KMS-11 (cell line): ENCODE measurements around the gene ZNF469.

Source experiments
- H2AFZ ChIP-seq: fragments of 200-600 bp; sonication (generic); 2 replicates; pipeline ENCODE4 v1.6.1; 2016; ENCODE audit warnings: antibody characterized with exemption, mixed run types, low read depth
- H3K27ac ChIP-seq: fragments of 200-600 bp; sonication (generic); 2 replicates; pipeline ENCODE4 v1.6.1; 2016; ENCODE audit warnings: mild to moderate bottlenecking, mixed run types
- H3K27me3 ChIP-seq: fragments of 200-600 bp; sonication (generic); 2 replicates; pipeline ENCODE4 v1.6.1; 2017; ENCODE audit warnings: mild to moderate bottlenecking, low read depth, mixed run types, moderate library complexity; ENCODE audit not compliant: insufficient read depth
- H3K36me3 ChIP-seq: fragments of 200-600 bp; sonication (generic); 2 replicates; pipeline ENCODE4 v1.6.1; 2017; ENCODE audit warnings: mild to moderate bottlenecking, mixed run types; ENCODE audit not compliant: insufficient read depth
- H3K4me1 ChIP-seq: fragments of 200-600 bp; sonication (generic); 2 replicates; pipeline ENCODE4 v1.6.1; 2016; ENCODE audit warnings: mild to moderate bottlenecking, low read depth, mixed run types; ENCODE audit not compliant: poor library complexity, severe bottlenecking
- H3K4me2 ChIP-seq: fragments of 200-600 bp; sonication (generic); 2 replicates; pipeline ENCODE4 v1.7.0; 2016; ENCODE audit warnings: mild to moderate bottlenecking, mixed run types
- H3K4me3 ChIP-seq: fragments of 200-600 bp; sonication (generic); IDR thresholded peaks from 2 replicates; pipeline ENCODE4 v1.6.1; 2017; ENCODE audit warnings: low read depth, low read length, mixed read lengths; ENCODE audit not compliant: insufficient read depth
- H3K79me2 ChIP-seq: fragments of 200-600 bp; sonication (generic); 2 replicates; pipeline ENCODE4 v1.6.1; 2016; ENCODE audit warnings: low read depth, mixed run types; ENCODE audit not compliant: insufficient read depth
- H3K9ac ChIP-seq: fragments of 200-600 bp; sonication (generic); 2 replicates; pipeline ENCODE4 v1.6.1; 2016; ENCODE audit warnings: mild to moderate bottlenecking, mixed run types
- H4K20me1 ChIP-seq: fragments of 200-600 bp; sonication (generic); 2 replicates; pipeline ENCODE4 v1.6.1; 2016; ENCODE audit warnings: mild to moderate bottlenecking, mixed run types; ENCODE audit not compliant: insufficient read depth
- TF ChIP-seq, protein P1 (sequence below): fragments of 200-600 bp; sonication (generic); conservative IDR thresholded peaks from 2 replicates; pipeline ENCODE4 v1.6.1; 2017; ENCODE audit warnings: low read depth, mild to moderate bottlenecking, antibody characterized with exemption, low read length, moderate library complexity, mixed read lengths

The ZNF469 gene

DNA sequence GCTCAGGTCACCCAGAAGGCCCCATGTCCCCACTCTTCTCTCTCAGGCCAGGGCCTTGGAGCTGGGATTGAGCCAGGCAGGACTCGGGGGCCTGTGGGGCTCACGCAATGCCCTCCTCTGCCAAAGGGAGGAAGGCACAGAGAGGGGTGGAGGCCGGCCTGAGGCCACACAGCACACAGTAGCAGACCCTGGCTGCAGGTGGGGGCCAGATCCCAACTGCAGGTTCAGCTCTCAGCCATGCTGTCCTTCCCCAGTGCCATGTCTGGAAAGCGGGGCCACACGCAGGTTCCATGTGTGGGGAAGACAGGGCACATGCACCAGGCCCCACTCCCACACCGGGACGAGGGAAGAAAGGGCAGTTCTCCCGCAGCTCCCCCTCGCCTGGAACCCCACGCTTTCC lies 37.0 kb downstream of the ZNF469 start:
- no peak overlapping the region for H2AFZ ChIP-seq
- no peaks in the 10 kb centered on the region for H3K4me1 ChIP-seq
- no peak overlapping the region for H3K4me2 ChIP-seq
- H3K4me3 ChIP-seq: no peak overlapping the region
- TF ChIP-seq, protein P1, sequence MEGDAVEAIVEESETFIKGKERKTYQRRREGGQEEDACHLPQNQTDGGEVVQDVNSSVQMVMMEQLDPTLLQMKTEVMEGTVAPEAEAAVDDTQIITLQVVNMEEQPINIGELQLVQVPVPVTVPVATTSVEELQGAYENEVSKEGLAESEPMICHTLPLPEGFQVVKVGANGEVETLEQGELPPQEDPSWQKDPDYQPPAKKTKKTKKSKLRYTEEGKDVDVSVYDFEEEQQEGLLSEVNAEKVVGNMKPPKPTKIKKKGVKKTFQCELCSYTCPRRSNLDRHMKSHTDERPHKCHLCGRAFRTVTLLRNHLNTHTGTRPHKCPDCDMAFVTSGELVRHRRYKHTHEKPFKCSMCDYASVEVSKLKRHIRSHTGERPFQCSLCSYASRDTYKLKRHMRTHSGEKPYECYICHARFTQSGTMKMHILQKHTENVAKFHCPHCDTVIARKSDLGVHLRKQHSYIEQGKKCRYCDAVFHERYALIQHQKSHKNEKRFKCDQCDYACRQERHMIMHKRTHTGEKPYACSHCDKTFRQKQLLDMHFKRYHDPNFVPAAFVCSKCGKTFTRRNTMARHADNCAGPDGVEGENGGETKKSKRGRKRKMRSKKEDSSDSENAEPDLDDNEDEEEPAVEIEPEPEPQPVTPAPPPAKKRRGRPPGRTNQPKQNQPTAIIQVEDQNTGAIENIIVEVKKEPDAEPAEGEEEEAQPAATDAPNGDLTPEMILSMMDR: no peak
- no peak overlapping the region for H3K27ac ChIP-seq
- no peak overlapping the region for H3K9ac ChIP-seq
- H3K36me3 ChIP-seq: no peaks in the 10 kb centered on the region
- no peaks in the 10 kb centered on the region for H3K79me2 ChIP-seq
- H3K27me3 ChIP-seq: peaks cover 83% of the 10 kb centered on the region
- H4K20me1 ChIP-seq: no peaks in the 10 kb centered on the region

DNA sequence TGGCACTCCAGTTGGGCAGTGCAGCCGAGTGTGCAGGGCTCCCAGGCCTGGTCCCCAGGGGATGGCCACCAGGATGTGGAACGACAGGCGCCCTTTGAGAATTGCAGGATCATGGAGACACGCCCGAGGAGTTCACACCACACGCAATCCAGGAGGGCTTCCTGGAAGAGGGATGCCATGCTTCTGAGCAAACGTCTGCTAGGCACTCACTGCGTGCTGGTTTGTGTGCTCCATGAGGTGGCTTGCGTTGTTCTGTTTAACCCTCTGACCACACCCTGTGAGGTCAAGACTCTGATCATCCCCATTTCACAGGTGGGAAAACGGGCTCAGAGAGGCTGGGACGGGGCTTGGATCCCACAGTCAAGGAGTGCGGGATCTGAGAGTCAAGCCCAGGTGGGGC lies 37.7 kb downstream of the ZNF469 start:
- no peak overlapping the region for H3K4me2 ChIP-seq

DNA sequence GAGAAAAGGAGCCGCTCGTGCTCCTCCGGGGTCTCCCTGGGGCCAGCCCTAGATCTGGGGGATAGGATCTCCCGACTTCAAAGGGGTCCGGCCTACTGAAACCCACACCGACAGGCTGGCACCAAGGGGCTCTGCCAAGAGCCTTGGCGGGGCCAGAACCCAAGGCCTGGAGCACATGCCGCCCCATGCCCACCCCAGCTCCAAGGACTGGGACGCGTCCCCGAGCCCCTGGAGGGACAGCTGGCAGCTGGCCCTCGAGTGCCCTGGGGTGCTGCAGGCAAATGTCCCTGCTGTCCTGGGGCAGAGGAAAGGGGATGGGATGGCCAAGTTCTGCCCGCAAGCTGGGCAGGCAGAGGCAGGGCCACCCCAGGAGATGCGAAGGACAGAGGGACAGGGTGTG lies 38.5 kb downstream of the ZNF469 start:
- Histone ChIP-seq H3K36me3 (no peaks in the 10 kb centered on the region), H3K4me3 (no peak overlapping the region), H4K20me1 (no peaks in the 10 kb centered on the region), H3K27ac (no peak overlapping the region), H3K4me1 (no peaks in the 10 kb centered on the region), H3K79me2 (no peaks in the 10 kb centered on the region), H3K4me2 (no peak overlapping the region), H3K9ac (no peak overlapping the region), H2AFZ (no peak overlapping the region), H3K27me3 (peaks cover 75% of the 10 kb centered on the region)
- TF ChIP-seq, protein P1: no peak

More for the DNA sequence above, 37.7 kb downstream of the ZNF469 start:
- H2AFZ ChIP-seq: no peak overlapping the region
- H3K4me3 ChIP-seq: no peak overlapping the region
- no peaks in the 10 kb centered on the region for H3K36me3 ChIP-seq
- H3K4me1 ChIP-seq: no peaks in the 10 kb centered on the region
- no peaks in the 10 kb centered on the region for H3K79me2 ChIP-seq
- no peak overlapping the region for H3K27ac ChIP-seq
- H3K9ac ChIP-seq: no peak overlapping the region
- no peaks in the 10 kb centered on the region for H4K20me1 ChIP-seq
- H3K27me3 ChIP-seq: peaks cover 80% of the 10 kb centered on the region
- TF ChIP-seq, protein P1: no peak

DNA sequence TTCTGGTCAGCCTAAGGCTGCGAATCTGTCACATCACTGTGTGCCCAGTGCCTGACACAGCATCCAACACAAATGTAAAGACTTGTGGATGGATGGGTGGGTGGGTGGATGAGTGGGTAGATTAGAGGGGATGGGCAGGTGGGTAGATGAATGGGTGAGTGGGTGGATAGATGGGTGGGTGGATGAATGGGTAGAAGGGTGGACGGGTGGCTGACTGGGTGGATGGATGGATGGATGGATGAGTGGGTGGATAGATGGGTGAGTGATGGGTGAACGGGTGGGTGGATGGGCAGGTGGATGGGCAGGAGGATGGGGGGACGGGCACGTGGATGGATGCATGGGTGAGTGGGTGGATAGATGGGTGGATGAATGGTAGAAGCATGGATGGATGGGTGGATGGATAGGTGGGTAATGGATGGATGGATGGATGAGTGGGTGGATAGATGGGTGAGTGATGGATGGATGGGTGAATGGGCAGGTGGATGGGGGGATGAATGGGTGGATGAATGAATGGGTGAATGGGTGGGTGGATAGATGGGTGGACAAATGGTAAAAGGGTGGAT lies 39.2 kb downstream of the ZNF469 start:
- H2AFZ ChIP-seq: no peak overlapping the region

More for the DNA sequence above, 39.2 kb downstream of the ZNF469 start:
- TF ChIP-seq, protein P1: no peak
- Histone ChIP-seq H3K36me3 (no peaks in the 10 kb centered on the region), H3K4me1 (no peaks in the 10 kb centered on the region), H3K79me2 (no peaks in the 10 kb centered on the region), H3K4me3 (no peak overlapping the region), H3K27ac (no peak overlapping the region), H4K20me1 (no peaks in the 10 kb centered on the region), H3K9ac (no peak overlapping the region), H3K4me2 (no peak overlapping the region), H3K27me3 (peaks cover 76% of the 10 kb centered on the region)
